ENCODE measurements around the gene MRPL20.
"Not testable (repeated sequence)": the region's sequence is repeated elsewhere in the genome, so short reads cannot be mapped to it uniquely, and the experiment has no call there.

MRPL20 gene

GRCh38 chr1:1380860-1381259 is 26.2 kb downstream of the MRPL20 start:
- no peak for DNase-seq

GRCh38 chr1:1377540-1378205 is 29.4 kb downstream of the MRPL20 start:
- no peak for DNase-seq

GRCh38 chr1:1376551-1377226 is 30.4 kb downstream of the MRPL20 start:
- DNase-seq = no peak

- peak; percentile 85 for DNase-seq
Observed at GRCh38 chr1:1374929-1375662, 32.0 kb downstream of the MRPL20 start, which contains the start of gene AURKAIP1. Gene AURKAIP1, minus strand, starts transcription at chr1:1375207. Its CDS starts 451 bp downstream, at chr1:1374756.

GRCh38 chr1:1374589-1374928 is 32.5 kb downstream of the MRPL20 start:
- no peak for DNase-seq

GRCh38 chr1:1373815-1374588 is 33.1 kb downstream of the MRPL20 start:
- DNase-seq = no peak

- DNase-seq = no peak
Observed at GRCh38 chr1:1373051-1373814, 33.9 kb downstream of the MRPL20 start.

- peak; percentile 86 for DNase-seq
Observed at GRCh38 chr1:1371746-1372711, 35.1 kb downstream of the MRPL20 start.

GRCh38 chr1:1371364-1371745 is 35.7 kb downstream of the MRPL20 start:
- peak; percentile 35 for DNase-seq

GRCh38 chr1:1370771-1371300 is 36.3 kb downstream of the MRPL20 start:
- DNase-seq = no peak

- not testable (repeated sequence) for DNase-seq
Observed at GRCh38 chr1:1370094-1370493, 37.0 kb downstream of the MRPL20 start.

- no peak for DNase-seq
Observed at GRCh38 chr1:1367315-1367714, 39.8 kb downstream of the MRPL20 start.

- DNase-seq = no peak
Observed at GRCh38 chr1:1366699-1367066, 40.4 kb downstream of the MRPL20 start.

GRCh38 chr1:1365875-1366698 is 41.0 kb downstream of the MRPL20 start:
- no peak for DNase-seq

- DNase-seq = no peak
Observed at GRCh38 chr1:1364266-1364665, 42.8 kb downstream of the MRPL20 start.

- DNase-seq = no peak
Observed at GRCh38 chr1:1361982-1362423, 45.1 kb downstream of the MRPL20 start.

GRCh38 chr1:1361233-1361981 is 45.7 kb downstream of the MRPL20 start:
- peak; percentile 25 for DNase-seq

GRCh38 chr1:1360506-1361169 is 46.5 kb downstream of the MRPL20 start:
- DNase-seq = peak; percentile 24

Measured in activated CD4-positive, CD25-positive, alpha-beta regulatory T cell treated with anti-CD3 and anti-CD28 coated beads, Interleukin-2, amount 50 U/mL, for 72 hours (primary cell).